GM12878 (cell line): ENCODE results near the gene DNASE1L1. TPM values are rescaled to one million over a fixed set of nuclear protein-coding genes. Genes with fewer than 3 reads are reported as not detected.
A peak's percentile ranks its signal among the peaks of the same experiment; 100 is the strongest.

Source experiments
- BHLHE40 ChIP-seq, 2 experiments: fragments of 450-650 bp in 1 of 2; IDR thresholded peaks; 2 replicates each; pipeline ENCODE4 v1.6.1; 2011 to 2017; ENCODE audit warnings: low read depth in 2 of 2, borderline replicate concordance in 1 of 2, improper control_type of control experiment in 1 of 2, low read length in 1 of 2, mild to moderate bottlenecking in 1 of 2
- EGR1 ChIP-seq, 2 experiments: IDR thresholded peaks; 1 replicate in 1 of 2; 2 replicates in 1 of 2; pipeline ENCODE4 v1.6.1; 2011 to 2012; ENCODE audit warnings: low read depth in 2 of 2, low read length in 2 of 2, borderline replicate concordance in 1 of 2, mild to moderate bottlenecking in 1 of 2, moderate library complexity in 1 of 2
- NRF1 ChIP-seq: conservative IDR thresholded peaks from 2 replicates; pipeline ENCODE4 v1.6.1; 2011; ENCODE audit warnings: mild to moderate bottlenecking, low read depth, low read length, improper control_type of control experiment
- PML ChIP-seq: IDR thresholded peaks from 2 replicates; pipeline ENCODE4 v1.6.1; 2012; ENCODE audit warnings: low read length, inconsistent platforms
- RCOR1 ChIP-seq: conservative IDR thresholded peaks from 2 replicates; pipeline ENCODE4 v1.6.1; 2012; ENCODE audit warnings: low read depth, low read length, improper control_type of control experiment
- TCF12 ChIP-seq: IDR thresholded peaks from 2 replicates; pipeline ENCODE4 v1.6.1; 2011; ENCODE audit warnings: low read depth, mild to moderate bottlenecking, low read length
- ZNF24 ChIP-seq: fragments of 450-650 bp; IDR thresholded peaks from 2 replicates; pipeline ENCODE4 v1.6.1; 2017; ENCODE audit warnings: antibody characterized with exemption, mild to moderate bottlenecking
- ZNF622 ChIP-seq: fragments of 450-650 bp; IDR thresholded peaks from 2 replicates; pipeline ENCODE4 v1.6.1; 2017; ENCODE audit warnings: mild to moderate bottlenecking, inconsistent platforms
- ZZZ3 ChIP-seq: IDR thresholded peaks from 2 replicates; pipeline ENCODE4 v1.6.1; 2011; ENCODE audit warnings: low read depth; ENCODE audit not compliant: control insufficient read depth, insufficient read length
- polyA plus RNA-seq, 11 experiments: library from polyadenylated mRNA; depleted of rRNA in 4 of 11; unstranded in 6 of 11; stranded (reverse) in 5 of 11; fragments of >200 nt; fragmentation: Nextera tagmentation in 4 of 11; fragmentation: Illumina TruSeq in 1 of 11; extraction: Ambion mirVana in 4 of 11; extraction: Trizol in 1 of 11; gene quantifications; 1 replicate in 1 of 11; 2 replicates in 10 of 11; pipeline versions ENCODE4 v1.2.1 to v1.2.3, GENCODE V29; 2011 to 2016; ENCODE audit warnings: inconsistent platforms in 2 of 11, missing spikeins in 2 of 11, low read depth in 1 of 11
- total RNA-seq, 4 experiments: library from RNA; depleted of rRNA in 3 of 4; stranded (reverse); fragments of >200 nt in 3 of 4; fragmentation: Illumina TruSeq in 1 of 4; extraction: Trizol in 1 of 4; gene quantifications; 2 replicates each; pipeline versions ENCODE4 v1.2.1 to v1.2.3, GENCODE V29; 2013 to 2021
- TF ChIP-seq, protein P1 (sequence below): fragments of 450-650 bp; formaldehyde crosslinking; IDR thresholded peaks from 2 replicates; pipeline ENCODE4 v1.4.0; 2020; ENCODE audit warnings: mild to moderate bottlenecking, moderate library complexity
- TF ChIP-seq, protein P2 (sequence below): fragments of 450-650 bp; formaldehyde crosslinking; IDR thresholded peaks from 2 replicates; pipeline ENCODE4 v1.5.0; 2022; ENCODE audit warnings: mild to moderate bottlenecking, missing genetic modification characterization
- TF ChIP-seq, protein P3 (sequence below): fragments of 450-650 bp; conservative IDR thresholded peaks from 2 replicates; pipeline ENCODE4 v1.6.1; 2017; ENCODE audit warnings: mild to moderate bottlenecking, moderate library complexity
- TF ChIP-seq, protein P4 (sequence below): IDR thresholded peaks from 2 replicates; pipeline ENCODE4 v1.6.1; 2012; ENCODE audit warnings: low read depth, low read length, improper control_type of control experiment

The DNASE1L1 gene
- total and polyA plus RNA-seq, 10 of the 15 experiments (the other 5 are each of a cell fraction or from before 2014, with no cell fraction given) = 0.60 to 22.7 (median 6.8) TPM

DNA sequence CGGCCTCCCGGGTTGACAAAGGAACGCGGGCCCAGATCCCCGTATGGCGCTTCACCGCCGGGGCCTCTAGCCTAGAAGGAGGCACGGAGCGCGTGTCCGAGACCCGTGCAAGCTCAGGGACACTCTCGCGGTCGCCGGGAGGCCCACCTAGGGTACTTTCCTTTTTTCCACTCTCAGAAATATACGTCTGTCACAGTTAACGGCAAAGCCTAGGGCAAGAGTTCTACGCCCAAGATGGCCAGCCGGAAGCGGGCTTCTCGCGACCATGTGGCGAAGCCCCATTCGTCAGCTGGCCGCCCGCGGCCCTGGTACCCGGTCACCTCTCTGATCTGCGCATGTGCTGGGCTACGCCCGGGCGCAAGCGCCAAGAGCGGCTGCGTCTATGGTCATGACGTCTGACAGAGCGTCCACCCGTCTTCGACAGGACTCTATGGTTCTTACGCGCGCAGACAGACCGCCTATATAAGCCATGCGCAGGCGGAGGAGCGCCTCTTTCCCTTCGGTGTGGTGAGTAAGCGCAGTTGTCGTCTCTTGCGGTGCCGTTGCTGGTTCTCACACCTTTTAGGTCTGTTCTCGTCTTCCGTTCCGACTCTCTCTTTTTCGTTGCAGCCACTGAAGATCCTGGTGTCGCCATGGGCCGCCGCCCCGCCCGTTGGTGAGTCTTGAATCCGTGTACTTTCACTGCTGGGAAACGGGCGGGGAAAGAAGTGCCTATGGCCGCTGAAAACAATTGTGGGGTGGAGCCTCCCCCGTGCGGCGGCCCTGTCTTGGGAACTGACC is 11.0 kb downstream of the DNASE1L1 start, which contains the start of gene RPL10 (continued):
- TF ChIP-seq, protein P1, sequence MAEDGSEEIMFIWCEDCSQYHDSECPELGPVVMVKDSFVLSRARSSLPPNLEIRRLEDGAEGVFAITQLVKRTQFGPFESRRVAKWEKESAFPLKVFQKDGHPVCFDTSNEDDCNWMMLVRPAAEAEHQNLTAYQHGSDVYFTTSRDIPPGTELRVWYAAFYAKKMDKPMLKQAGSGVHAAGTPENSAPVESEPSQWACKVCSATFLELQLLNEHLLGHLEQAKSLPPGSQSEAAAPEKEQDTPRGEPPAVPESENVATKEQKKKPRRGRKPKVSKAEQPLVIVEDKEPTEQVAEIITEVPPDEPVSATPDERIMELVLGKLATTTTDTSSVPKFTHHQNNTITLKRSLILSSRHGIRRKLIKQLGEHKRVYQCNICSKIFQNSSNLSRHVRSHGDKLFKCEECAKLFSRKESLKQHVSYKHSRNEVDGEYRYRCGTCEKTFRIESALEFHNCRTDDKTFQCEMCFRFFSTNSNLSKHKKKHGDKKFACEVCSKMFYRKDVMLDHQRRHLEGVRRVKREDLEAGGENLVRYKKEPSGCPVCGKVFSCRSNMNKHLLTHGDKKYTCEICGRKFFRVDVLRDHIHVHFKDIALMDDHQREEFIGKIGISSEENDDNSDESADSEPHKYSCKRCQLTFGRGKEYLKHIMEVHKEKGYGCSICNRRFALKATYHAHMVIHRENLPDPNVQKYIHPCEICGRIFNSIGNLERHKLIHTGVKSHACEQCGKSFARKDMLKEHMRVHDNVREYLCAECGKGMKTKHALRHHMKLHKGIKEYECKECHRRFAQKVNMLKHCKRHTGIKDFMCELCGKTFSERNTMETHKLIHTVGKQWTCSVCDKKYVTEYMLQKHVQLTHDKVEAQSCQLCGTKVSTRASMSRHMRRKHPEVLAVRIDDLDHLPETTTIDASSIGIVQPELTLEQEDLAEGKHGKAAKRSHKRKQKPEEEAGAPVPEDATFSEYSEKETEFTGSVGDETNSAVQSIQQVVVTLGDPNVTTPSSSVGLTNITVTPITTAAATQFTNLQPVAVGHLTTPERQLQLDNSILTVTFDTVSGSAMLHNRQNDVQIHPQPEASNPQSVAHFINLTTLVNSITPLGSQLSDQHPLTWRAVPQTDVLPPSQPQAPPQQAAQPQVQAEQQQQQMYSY (CRISPR knock-in tag) = no peak
- 0 out of 2 replicates have a peak, but pooled peaks have one; percentile 69 for TF ChIP-seq TCF12
- TF ChIP-seq NRF1 = peak; percentile 70
- peak; percentile 35 to 81 for TF ChIP-seq EGR1 (IDR thresholded peaks at IDR 0.05; ENCODE audit: borderline replicate concordance in 1 of 2, low read depth in 2 of 2, low read length in 2 of 2)
- TF ChIP-seq ZZZ3 = no peak
- TF ChIP-seq RCOR1 = no peak
- no peak for TF ChIP-seq ZNF24
- TF ChIP-seq PML = peak; percentile 99
- peak; percentile 4; a peak in 1 of 4 replicates for TF ChIP-seq BHLHE40 (IDR thresholded peaks at IDR 0.05; ENCODE audit: borderline replicate concordance in 1 of 2, low read depth in 2 of 2, low read length in 1 of 2)
- TF ChIP-seq, protein P2, sequence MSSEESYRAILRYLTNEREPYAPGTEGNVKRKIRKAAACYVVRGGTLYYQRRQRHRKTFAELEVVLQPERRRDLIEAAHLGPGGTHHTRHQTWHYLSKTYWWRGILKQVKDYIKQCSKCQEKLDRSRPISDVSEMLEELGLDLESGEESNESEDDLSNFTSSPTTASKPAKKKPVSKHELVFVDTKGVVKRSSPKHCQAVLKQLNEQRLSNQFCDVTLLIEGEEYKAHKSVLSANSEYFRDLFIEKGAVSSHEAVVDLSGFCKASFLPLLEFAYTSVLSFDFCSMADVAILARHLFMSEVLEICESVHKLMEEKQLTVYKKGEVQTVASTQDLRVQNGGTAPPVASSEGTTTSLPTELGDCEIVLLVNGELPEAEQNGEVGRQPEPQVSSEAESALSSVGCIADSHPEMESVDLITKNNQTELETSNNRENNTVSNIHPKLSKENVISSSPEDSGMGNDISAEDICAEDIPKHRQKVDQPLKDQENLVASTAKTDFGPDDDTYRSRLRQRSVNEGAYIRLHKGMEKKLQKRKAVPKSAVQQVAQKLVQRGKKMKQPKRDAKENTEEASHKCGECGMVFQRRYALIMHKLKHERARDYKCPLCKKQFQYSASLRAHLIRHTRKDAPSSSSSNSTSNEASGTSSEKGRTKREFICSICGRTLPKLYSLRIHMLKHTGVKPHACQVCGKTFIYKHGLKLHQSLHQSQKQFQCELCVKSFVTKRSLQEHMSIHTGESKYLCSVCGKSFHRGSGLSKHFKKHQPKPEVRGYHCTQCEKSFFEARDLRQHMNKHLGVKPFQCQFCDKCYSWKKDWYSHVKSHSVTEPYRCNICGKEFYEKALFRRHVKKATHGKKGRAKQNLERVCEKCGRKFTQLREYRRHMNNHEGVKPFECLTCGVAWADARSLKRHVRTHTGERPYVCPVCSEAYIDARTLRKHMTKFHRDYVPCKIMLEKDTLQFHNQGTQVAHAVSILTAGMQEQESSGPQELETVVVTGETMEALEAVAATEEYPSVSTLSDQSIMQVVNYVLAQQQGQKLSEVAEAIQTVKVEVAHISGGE = no peak
- TF ChIP-seq, protein P3, sequence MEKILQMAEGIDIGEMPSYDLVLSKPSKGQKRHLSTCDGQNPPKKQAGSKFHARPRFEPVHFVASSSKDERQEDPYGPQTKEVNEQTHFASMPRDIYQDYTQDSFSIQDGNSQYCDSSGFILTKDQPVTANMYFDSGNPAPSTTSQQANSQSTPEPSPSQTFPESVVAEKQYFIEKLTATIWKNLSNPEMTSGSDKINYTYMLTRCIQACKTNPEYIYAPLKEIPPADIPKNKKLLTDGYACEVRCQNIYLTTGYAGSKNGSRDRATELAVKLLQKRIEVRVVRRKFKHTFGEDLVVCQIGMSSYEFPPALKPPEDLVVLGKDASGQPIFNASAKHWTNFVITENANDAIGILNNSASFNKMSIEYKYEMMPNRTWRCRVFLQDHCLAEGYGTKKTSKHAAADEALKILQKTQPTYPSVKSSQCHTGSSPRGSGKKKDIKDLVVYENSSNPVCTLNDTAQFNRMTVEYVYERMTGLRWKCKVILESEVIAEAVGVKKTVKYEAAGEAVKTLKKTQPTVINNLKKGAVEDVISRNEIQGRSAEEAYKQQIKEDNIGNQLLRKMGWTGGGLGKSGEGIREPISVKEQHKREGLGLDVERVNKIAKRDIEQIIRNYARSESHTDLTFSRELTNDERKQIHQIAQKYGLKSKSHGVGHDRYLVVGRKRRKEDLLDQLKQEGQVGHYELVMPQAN = peak; percentile 27; the same call in 1 of the 2 replicates
- TF ChIP-seq, protein P4, sequence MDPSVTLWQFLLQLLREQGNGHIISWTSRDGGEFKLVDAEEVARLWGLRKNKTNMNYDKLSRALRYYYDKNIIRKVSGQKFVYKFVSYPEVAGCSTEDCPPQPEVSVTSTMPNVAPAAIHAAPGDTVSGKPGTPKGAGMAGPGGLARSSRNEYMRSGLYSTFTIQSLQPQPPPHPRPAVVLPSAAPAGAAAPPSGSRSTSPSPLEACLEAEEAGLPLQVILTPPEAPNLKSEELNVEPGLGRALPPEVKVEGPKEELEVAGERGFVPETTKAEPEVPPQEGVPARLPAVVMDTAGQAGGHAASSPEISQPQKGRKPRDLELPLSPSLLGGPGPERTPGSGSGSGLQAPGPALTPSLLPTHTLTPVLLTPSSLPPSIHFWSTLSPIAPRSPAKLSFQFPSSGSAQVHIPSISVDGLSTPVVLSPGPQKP = peak; percentile 95
- no peak for TF ChIP-seq ZNF622
